ENCODE measurements around the gene SF1.

DNA sequence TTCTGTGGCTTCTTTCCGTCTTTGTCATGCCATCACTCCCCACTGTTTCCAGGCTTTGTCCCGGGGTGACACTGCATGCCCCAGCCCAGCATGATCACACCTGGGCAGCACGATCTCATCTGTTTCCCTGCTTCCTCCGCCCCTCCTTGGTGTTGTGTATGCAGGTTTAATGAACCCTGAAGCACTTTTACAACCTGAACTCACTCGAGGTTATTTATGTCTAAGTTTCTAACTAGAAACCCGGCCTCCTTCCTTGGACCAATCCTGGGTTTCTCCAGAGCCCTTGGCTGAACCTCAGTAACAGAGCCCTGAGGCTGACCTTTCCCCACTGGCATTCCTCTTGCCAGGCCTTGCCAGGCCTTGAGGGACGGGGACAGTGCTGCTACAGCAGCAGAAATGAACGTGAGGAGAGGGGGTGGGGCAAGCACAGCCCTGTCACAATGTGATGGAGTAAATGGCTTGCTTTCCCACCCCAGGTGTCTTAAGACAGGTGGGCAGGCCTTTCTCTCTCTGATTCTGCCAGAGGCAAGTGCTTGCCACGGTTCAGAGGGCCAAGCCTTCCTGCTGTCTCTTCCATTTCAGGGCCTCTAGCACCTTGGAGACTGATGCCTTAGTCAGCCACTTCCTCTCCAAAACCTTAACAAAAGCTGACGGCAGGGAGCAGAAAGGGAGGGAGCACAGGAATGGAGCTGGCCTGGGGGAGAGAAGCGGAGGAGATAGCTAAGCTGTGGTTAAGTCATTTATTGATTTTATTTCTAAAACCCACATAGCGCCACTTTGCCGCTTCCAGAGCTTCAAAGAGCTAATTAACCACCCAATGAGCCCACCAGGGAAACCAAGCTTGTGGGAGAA lies 15.4 kb downstream of the SF1 start:
- TF ChIP-seq POLR2A (IDR thresholded peaks at IDR 0.05; ENCODE audit: extremely low read depth, insufficient read length) (no peak), CTCF (IDR thresholded peaks at IDR 0.05; ENCODE audit: low read depth, low read length) (no peak), MYC (IDR thresholded peaks at IDR 0.05; ENCODE audit: low read depth, low read length) (no peak)
